ENCODE data around the gene IL27RA. TPM values are rescaled to one million over a fixed set of nuclear protein-coding genes. Genes with fewer than 3 reads are reported as not detected.

The IL27RA gene
- total and polyA plus RNA-seq, 2 donors from 2014 or later: 3.1 to 14.1 TPM

DNA sequence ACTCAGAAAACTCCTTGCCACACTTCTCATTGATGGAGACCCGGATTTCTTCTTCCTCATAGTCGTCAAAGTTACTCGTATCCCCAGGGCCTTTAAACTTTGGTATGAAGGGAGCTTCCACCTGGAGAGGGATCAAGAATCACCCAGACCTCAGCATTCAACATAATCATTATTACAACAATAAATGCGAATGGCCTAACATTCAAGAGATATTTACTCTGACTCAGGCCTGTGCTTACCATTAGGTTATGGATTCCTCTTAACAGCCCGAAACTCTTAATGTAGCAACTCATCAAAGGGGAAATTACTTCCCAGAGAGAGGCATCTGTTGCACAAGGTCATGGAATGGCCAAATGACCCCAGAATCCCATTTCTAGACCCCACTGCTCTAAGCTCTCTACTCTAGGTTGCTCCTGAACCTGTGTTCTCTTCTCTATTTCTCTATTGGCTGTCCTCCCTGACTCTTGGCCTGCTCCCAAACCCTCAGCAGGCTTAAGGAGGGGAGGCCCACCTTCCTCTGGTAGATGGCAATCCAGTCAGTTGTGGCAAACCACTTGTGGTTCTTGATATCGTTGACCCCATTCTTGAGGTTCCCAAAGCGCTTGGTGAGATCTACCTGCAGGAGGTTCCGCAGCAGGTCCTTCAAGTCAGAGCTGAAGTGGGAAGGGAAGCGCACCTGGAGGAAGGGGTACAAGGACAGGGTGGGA lies 61.7 kb downstream of the IL27RA start:
- no peaks in the 10 kb centered on the region for H3K27me3 ChIP-seq (ENCODE audit: control insufficient read depth, insufficient read depth, low read length)
- peaks cover 0 to 8% (median 4%) of the 10 kb centered on the region in 3 donors for H3K9me3 ChIP-seq (ENCODE audit: control insufficient read depth in 2 of 3, insufficient read depth in 1 of 3, low read length in 3 of 3)
- FAIRE-seq: no peak
- no peak overlapping the region for H3K9ac ChIP-seq (ENCODE audit: low read length in 3 of 3)
- H3K4me1 ChIP-seq (ENCODE audit: control insufficient read depth in 2 of 3, insufficient read depth in 2 of 3, low read depth in 1 of 3, low read length in 3 of 3): no peaks in the 10 kb centered on the region
- no peak for TF ChIP-seq CTCF (IDR thresholded peaks at IDR 0.05; ENCODE audit: borderline replicate concordance, extremely low read depth, insufficient read depth)
- intact Hi-C loops (cut with DNase I): no loop called here
- H3K4me3 ChIP-seq (ENCODE audit: low read length in 3 of 3): no peak overlapping the region
- no peak overlapping the region for H3K27ac ChIP-seq (ENCODE audit: low read depth in 2 of 2, low read length in 2 of 2)
- H3K36me3 ChIP-seq (ENCODE audit: control insufficient read depth in 2 of 3, insufficient read depth in 3 of 3, low read length in 3 of 3): peaks cover 0 to 11% (median 5%) of the 10 kb centered on the region in 3 donors
- DNase-seq: no peak

DNA sequence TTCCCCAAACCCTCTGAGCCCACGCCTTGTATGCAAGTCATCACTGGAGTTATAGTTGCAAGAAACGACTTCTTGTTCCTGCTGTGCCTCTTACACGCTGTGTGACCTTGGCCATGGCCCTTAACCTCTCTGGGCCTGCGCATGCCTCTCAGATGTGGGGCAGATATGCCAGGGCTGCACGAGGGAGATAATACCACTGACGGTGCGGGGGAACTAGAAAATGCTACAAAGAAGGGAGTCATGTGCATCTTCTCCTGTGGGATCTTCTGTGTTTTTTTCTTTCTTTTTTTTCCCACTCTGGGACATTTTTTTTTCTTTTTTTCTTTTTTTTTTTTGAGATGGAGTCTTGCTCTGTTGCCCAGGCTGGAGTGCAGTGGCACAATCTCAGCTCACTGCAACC lies 63.3 kb downstream of the IL27RA start:
- Histone ChIP-seq H3K27me3 (ENCODE audit: control insufficient read depth, insufficient read depth, low read length) (no peaks in the 10 kb centered on the region), H3K36me3 (ENCODE audit: control insufficient read depth in 2 of 3, insufficient read depth in 3 of 3, low read length in 3 of 3) (peaks cover 0 to 11% (median 2%) of the 10 kb centered on the region in 3 donors), H3K9ac (ENCODE audit: low read length in 3 of 3) (no peak overlapping the region), H3K9me3 (ENCODE audit: control insufficient read depth in 2 of 3, insufficient read depth in 1 of 3, low read length in 3 of 3) (peaks cover 0 to 8% (median 4%) of the 10 kb centered on the region in 3 donors), H3K27ac (ENCODE audit: low read depth in 2 of 2, low read length in 2 of 2) (no peak overlapping the region), H3K4me1 (ENCODE audit: control insufficient read depth in 2 of 3, insufficient read depth in 2 of 3, low read depth in 1 of 3, low read length in 3 of 3) (no peaks in the 10 kb centered on the region), H3K4me3 (ENCODE audit: low read length in 3 of 3) (no peak overlapping the region)
- intact Hi-C loops (cut with DNase I): no loop called here
- no peak for TF ChIP-seq CTCF (IDR thresholded peaks at IDR 0.05; ENCODE audit: borderline replicate concordance, extremely low read depth, insufficient read depth)
- DNase-seq (no peak), FAIRE-seq (no peak)

GRCh38 chr19:14096272-14096992 lies 64.9 kb downstream of the IL27RA start:
- H3K4me3 ChIP-seq (ENCODE audit: low read length in 3 of 3): no peak overlapping the region
- H3K27me3 ChIP-seq (ENCODE audit: control insufficient read depth, insufficient read depth, low read length): no peaks in the 10 kb centered on the region
- H3K9ac ChIP-seq (ENCODE audit: low read length in 3 of 3): no peak overlapping the region
- H3K9me3 ChIP-seq (ENCODE audit: control insufficient read depth in 2 of 3, insufficient read depth in 1 of 3, low read length in 3 of 3): peaks cover 0 to 8% (median 4%) of the 10 kb centered on the region in 3 donors
- peaks cover 0 to 22% (median 2%) of the 10 kb centered on the region in 3 donors for H3K36me3 ChIP-seq (ENCODE audit: control insufficient read depth in 2 of 3, insufficient read depth in 3 of 3, low read length in 3 of 3)
- intact Hi-C loops (cut with DNase I): no loop called here
- no peak for TF ChIP-seq CTCF (IDR thresholded peaks at IDR 0.05; ENCODE audit: borderline replicate concordance, extremely low read depth, insufficient read depth)
- H3K27ac ChIP-seq (ENCODE audit: low read depth in 2 of 2, low read length in 2 of 2): no peak overlapping the region
- no peak for DNase-seq
- FAIRE-seq: no peak
- H3K4me1 ChIP-seq (ENCODE audit: control insufficient read depth in 2 of 3, insufficient read depth in 2 of 3, low read depth in 1 of 3, low read length in 3 of 3): no peaks in the 10 kb centered on the region

Data from kidney (tissue), 14 donors.